Vagina (tissue), 2 donors: Measurements from ENCODE around the gene RASA3. TPM values are rescaled to one million over a fixed set of nuclear protein-coding genes. Genes with fewer than 3 reads are reported as not detected.

ENCODE experiments used
- DNase-seq, 2 donors: peaks; one replicate each; pipeline ENCODE4 v3.0.0-alpha.2; 2017; ENCODE audit errors: extremely low spot score in 2 of 2
- H3K27ac ChIP-seq: fragments of 200-600 bp; sonication (generic); one replicate; pipeline ENCODE4 v1.5.1; 2019
- H3K27me3 ChIP-seq: fragments of 200-600 bp; sonication (generic); one replicate; pipeline ENCODE4 v1.5.1; 2019
- H3K36me3 ChIP-seq, 2 donors: fragments of 200-600 bp; sonication (generic); one replicate each; pipeline ENCODE4 v1.5.1; 2017 to 2019
- H3K4me1 ChIP-seq: fragments of 200-600 bp; sonication (generic); one replicate; pipeline ENCODE4 v1.5.1; 2019
- H3K4me3 ChIP-seq, 2 donors: fragments of 200-600 bp; sonication (generic); 1 replicate in 1 of 2; 2 replicates in 1 of 2; pipeline ENCODE4 v1.5.1; 2016 to 2019
- H3K9me3 ChIP-seq: fragments of 200-600 bp; sonication (generic); one replicate; pipeline ENCODE4 v1.5.1; 2019
- POLR2A ChIP-seq, 2 donors: fragments of 450-650 bp; IDR thresholded peaks; one replicate each; pipeline ENCODE4 v1.6.1; 2017; ENCODE audit warnings: antibody characterized with exemption in 2 of 2, mild to moderate bottlenecking in 2 of 2, moderate library complexity in 2 of 2
- POLR2AphosphoS5 ChIP-seq, 2 donors: sonication (generic); formaldehyde crosslinking; IDR thresholded peaks; one replicate each; pipeline ENCODE4 v1.9.0; 2017; ENCODE audit warnings: antibody characterized with exemption in 2 of 2, mild to moderate bottlenecking in 2 of 2, low read depth in 1 of 2; ENCODE audit not compliant: insufficient read depth in 1 of 2
- intact Hi-C: fragments of 100-400 bp; cut with DNase I; formaldehyde crosslinking; loops from one replicate; pipeline ENCODE4 v1.15.1; 2023
- total RNA-seq: library from RNA; depleted of rRNA; stranded (reverse); fragments of >200 nt; gene quantifications from one replicate; pipeline ENCODE4 v1.2.3, GENCODE V29; 2016
- TF ChIP-seq, protein P1 (sequence below), 3 experiments: fragments of 450-650 bp in 2 of 3; fragments of 200-600 bp in 1 of 3; sonication (generic) in 1 of 3; IDR thresholded peaks; one replicate each; pipeline ENCODE4 v1.5.1; 2017 to 2019; ENCODE audit warnings: antibody characterized with exemption in 3 of 3, mild to moderate bottlenecking in 2 of 3, moderate library complexity in 2 of 3

Gene RASA3
- total RNA-seq, 1 donor from 2014 or later: 19.6 TPM

DNA sequence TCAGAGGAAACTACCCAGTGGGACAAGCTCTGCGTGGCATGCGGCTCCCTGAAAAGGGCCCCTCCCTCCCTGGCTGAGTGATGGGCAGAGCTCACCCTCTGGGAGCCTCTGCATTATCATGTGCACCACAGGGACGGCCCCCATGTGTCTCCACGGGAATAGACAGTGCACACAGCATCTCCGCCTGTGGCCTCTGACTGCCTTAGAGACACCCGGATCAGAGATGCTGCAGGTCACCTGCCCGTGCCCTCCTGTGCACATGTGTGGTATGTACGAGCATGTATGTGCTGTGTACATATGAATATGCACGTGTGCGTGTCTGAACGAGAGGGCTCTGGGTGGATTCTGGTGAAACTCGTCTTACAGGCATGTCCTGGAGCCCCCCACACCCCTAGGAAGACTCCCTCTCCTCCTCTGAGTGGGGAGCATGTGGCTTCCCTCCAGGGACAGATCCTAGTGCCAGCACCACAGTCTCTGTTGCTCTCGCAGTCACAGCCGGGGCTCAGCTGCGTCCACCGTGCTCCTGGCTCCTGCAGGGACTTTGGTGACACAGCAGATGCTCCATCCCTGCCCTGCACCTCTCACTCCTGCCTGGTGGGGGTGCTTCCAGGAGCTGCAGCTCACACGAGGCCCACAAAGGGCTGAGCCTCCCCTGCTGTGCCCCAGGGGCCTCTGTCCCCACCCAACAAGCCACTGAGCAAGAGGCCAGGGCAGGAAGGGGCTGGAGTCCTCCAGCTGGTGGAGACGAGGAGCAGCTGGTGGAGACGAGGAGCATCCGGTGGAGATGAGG, 178.2 kb downstream of the RASA3 start:
- H3K36me3 ChIP-seq: no peaks in the 10 kb centered on the region
- intact Hi-C loops: no loop called here
- no peak for DNase-seq
- no peaks in the 10 kb centered on the region for H3K27me3 ChIP-seq
- no peak overlapping the region for H3K4me3 ChIP-seq
- H3K9me3 ChIP-seq: no peaks in the 10 kb centered on the region
- TF ChIP-seq POLR2AphosphoS5 (IDR thresholded peaks at IDR 0.05; ENCODE audit: insufficient read depth in 1 of 2, low read depth in 1 of 2) (no peak), POLR2A (IDR thresholded peaks at IDR 0.05) (no peak)
- TF ChIP-seq, protein P1, sequence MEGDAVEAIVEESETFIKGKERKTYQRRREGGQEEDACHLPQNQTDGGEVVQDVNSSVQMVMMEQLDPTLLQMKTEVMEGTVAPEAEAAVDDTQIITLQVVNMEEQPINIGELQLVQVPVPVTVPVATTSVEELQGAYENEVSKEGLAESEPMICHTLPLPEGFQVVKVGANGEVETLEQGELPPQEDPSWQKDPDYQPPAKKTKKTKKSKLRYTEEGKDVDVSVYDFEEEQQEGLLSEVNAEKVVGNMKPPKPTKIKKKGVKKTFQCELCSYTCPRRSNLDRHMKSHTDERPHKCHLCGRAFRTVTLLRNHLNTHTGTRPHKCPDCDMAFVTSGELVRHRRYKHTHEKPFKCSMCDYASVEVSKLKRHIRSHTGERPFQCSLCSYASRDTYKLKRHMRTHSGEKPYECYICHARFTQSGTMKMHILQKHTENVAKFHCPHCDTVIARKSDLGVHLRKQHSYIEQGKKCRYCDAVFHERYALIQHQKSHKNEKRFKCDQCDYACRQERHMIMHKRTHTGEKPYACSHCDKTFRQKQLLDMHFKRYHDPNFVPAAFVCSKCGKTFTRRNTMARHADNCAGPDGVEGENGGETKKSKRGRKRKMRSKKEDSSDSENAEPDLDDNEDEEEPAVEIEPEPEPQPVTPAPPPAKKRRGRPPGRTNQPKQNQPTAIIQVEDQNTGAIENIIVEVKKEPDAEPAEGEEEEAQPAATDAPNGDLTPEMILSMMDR (IDR thresholded peaks at IDR 0.05): no peak
- H3K4me1 ChIP-seq: peaks cover 13% of the 10 kb centered on the region
- H3K27ac ChIP-seq: no peak overlapping the region

DNA sequence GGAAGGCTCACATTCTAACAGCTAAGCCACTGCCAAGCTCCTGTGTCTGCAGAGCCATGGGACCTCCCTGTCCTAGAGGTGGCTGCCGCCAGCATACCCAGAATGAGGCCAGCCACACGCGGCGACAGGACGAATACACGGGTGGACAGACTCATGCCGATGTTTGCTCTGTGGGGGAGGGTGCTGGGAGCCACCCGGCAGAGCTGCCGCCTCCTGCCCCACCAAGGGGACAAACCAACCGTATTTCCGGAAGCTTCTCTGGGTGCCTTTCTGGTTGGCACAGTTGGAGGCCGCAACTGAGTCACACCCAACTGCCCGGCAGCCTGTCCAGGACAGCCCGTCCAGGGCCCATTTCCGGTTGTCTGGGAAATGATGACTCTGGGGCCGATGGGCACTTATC, 178.9 kb downstream of the RASA3 start:
- Histone ChIP-seq H3K27me3 (no peaks in the 10 kb centered on the region), H3K9me3 (no peaks in the 10 kb centered on the region), H3K27ac (no peak overlapping the region), H3K4me3 (no peak overlapping the region), H3K4me1 (peaks cover 13% of the 10 kb centered on the region), H3K36me3 (no peaks in the 10 kb centered on the region)
- intact Hi-C loops: no loop called here
- TF ChIP-seq, protein P1 (IDR thresholded peaks at IDR 0.05): no peak
- TF ChIP-seq POLR2AphosphoS5 (IDR thresholded peaks at IDR 0.05; ENCODE audit: insufficient read depth in 1 of 2, low read depth in 1 of 2) (no peak), POLR2A (IDR thresholded peaks at IDR 0.05) (no peak)
- no peak for DNase-seq

DNA sequence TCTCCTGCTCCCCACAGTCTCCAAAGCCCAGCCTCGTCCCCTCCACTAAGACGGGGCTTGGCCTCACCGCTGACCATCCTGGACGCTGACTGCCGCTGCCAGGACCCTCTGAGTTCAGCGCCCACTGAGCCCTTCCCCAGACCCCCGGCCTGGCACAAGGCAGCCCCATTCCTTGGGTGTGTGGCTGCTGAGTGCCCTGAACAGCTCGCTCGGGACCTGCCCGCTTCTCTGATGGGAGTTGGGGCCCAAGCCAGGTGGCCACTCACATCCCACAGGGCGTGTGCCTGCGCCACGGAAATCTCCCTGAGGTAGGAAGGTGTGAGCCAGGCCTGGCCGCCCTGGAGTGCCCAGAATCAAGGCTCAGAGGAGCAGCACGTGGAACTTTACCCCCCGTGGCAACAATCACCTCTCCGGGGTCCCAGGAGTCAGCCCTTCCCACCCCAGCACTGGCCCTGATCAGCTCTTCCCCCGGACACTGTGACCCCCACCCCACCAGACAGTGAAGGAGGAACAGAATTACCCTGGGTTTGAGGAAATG, 179.4 kb downstream of the RASA3 start:
- Histone ChIP-seq H3K27ac (no peak overlapping the region), H3K27me3 (no peaks in the 10 kb centered on the region), H3K4me1 (peaks cover 13% of the 10 kb centered on the region), H3K4me3 (no peak overlapping the region), H3K9me3 (no peaks in the 10 kb centered on the region), H3K36me3 (no peaks in the 10 kb centered on the region)
- no peak for DNase-seq
- TF ChIP-seq POLR2AphosphoS5 (IDR thresholded peaks at IDR 0.05; ENCODE audit: insufficient read depth in 1 of 2, low read depth in 1 of 2) (no peak), POLR2A (IDR thresholded peaks at IDR 0.05) (no peak)
- TF ChIP-seq, protein P1 (IDR thresholded peaks at IDR 0.05): no peak
- intact Hi-C loops: no loop called here

DNA sequence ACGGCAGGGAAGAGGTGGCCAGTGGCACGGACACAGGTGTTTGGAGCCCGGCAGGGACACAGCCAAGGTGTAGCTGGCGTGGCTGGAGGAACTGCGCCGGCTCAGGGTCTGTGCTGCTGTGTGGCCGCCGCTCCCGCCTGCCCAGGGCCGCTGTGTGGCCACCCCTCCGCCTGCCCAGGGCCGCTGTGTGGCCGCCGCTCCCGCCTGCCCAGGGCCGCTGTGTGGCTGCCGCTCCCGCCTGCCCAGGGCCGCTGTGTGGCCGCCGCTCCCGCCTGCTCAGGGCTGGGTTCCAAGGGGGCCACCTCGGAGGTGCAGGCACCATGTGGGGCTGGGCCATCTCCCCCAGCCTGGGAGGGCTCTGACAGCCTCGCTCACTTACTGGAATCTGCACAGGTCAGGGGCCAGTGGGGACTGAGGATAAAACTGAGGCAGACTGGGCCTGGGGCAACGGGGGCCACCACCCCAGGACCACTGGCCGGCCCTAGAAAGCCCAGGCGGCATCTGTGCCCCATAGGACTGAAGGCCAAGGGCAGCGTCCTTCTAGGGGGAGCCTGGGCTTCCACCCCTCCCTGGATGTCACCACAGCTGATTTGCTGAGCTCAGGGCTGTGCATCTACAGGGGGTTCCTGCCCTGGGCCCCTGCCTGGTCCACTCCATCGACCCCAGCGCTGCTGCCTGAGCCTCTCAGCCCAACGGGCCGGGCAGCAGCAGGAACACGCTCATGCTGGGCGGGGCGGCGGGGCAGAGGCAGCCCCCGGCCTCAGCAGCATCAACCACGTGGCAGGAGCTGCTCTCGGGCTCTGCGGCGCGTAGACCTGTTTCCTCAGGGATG, 180.1 kb downstream of the RASA3 start:
- Histone ChIP-seq H3K4me1 (peaks cover 13% of the 10 kb centered on the region), H3K9me3 (no peaks in the 10 kb centered on the region), H3K36me3 (no peaks in the 10 kb centered on the region), H3K27ac (no peak overlapping the region), H3K4me3 (no peak overlapping the region), H3K27me3 (no peaks in the 10 kb centered on the region)
- TF ChIP-seq POLR2A (IDR thresholded peaks at IDR 0.05) (no peak), POLR2AphosphoS5 (IDR thresholded peaks at IDR 0.05; ENCODE audit: insufficient read depth in 1 of 2, low read depth in 1 of 2) (no peak)
- TF ChIP-seq, protein P1 (IDR thresholded peaks at IDR 0.05): no peak
- intact Hi-C loops: no loop called here
- DNase-seq: no peak
